HepG2 (cell line): ENCODE measurements around the gene PLIN1. TPM values are rescaled to one million over a fixed set of nuclear protein-coding genes. Genes with fewer than 3 reads are reported as not detected.

Source experiments
- ATAC-seq: fragments of 200-7000 bp; cut with Tn5 transposase; 3 replicates; pipeline ENCODE4 v1.9.1; 2020; ENCODE audit warnings: mild to moderate bottlenecking, moderate library complexity
- BruUV-seq: library from RNA; stranded (reverse); fragments of 400-500 nt; replicated peaks from 2 replicates; lab custom pipeline; 2021; lab: Mats Ljungman, UMichigan
- CTCF ChIA-PET: fragments of 300-600 bp; formaldehyde crosslinking; extraction: SDS; loops from one replicate; lab custom pipeline; 2021; ENCODE audit warnings: low total read pairs, inconsistent platforms, low intra/inter-chr PET ratio; lab: Yijun Ruan, JAX
- POLR2A ChIA-PET: fragments of 350-600 bp; sonication (Branson Sonifier 250); formaldehyde crosslinking; loops from one replicate; lab custom pipeline; 2020; ENCODE audit warnings: antibody characterized with exemption, inconsistent platforms; lab: Yijun Ruan, JAX
- DNase-seq: peaks from one replicate; pipeline ENCODE4 v3.0.0-alpha.2; 2015; ENCODE audit warnings: low spot score
- FAIRE-seq: peaks from 3 replicates; lab custom pipeline; 2011; peaks lifted over from hg19 to GRCh38; lab: Jason Lieb, UNC
- H2AFZ ChIP-seq: one replicate; pipeline ENCODE4 v1.6.1; 2011; ENCODE audit warnings: low read length, inconsistent platforms
- H3K27ac ChIP-seq: fragments of 300-600 bp; 3 replicates; pipeline ENCODE4 v1.8.0; 2011; ENCODE audit warnings: mixed run types, mild to moderate bottlenecking, mixed read lengths, low read length, inconsistent platforms; ENCODE audit not compliant: insufficient read depth; ENCODE audit errors: extremely low read length
- H3K27me3 ChIP-seq, 2 experiments: fragments of 200-600 bp in 1 of 2; 2 replicates in 1 of 2; 3 replicates in 1 of 2; pipeline versions ENCODE4 v1.6.0 to v1.8.0; 2011; ENCODE audit warnings: low read length in 2 of 2, mild to moderate bottlenecking in 2 of 2, moderate library complexity in 2 of 2, inconsistent platforms in 1 of 2; ENCODE audit not compliant: insufficient read depth in 2 of 2, control insufficient read depth in 1 of 2
- H3K36me3 ChIP-seq, 2 experiments: fragments of 200-600 bp in 1 of 2; replicated peaks in 1 of 2; 2 replicates in 1 of 2; 3 replicates in 1 of 2; pipeline versions ENCODE4 v1.5.1 to v1.8.0; 2011; ENCODE audit warnings: low read length in 2 of 2, inconsistent platforms in 1 of 2; ENCODE audit not compliant: insufficient read depth in 2 of 2, control insufficient read depth in 1 of 2
- H3K4me1 ChIP-seq: 2 replicates; pipeline ENCODE4 v1.5.1; 2012; ENCODE audit warnings: low read length, inconsistent platforms; ENCODE audit not compliant: insufficient read depth
- H3K4me2 ChIP-seq: 2 replicates; pipeline ENCODE4 v1.6.0; 2011; ENCODE audit warnings: low read depth, low read length, inconsistent platforms
- H3K4me3 ChIP-seq, 3 experiments: fragments of 200-600 bp in 1 of 3; sonication (generic), shearing (Covaris generic) in 1 of 3; replicated peaks in 1 of 3; 2 replicates each; pipeline ENCODE4 v1.5.1; 2011 to 2016; ENCODE audit warnings: low read length in 3 of 3, inconsistent platforms in 2 of 3, low read depth in 2 of 3, mild to moderate bottlenecking in 2 of 3, control low read depth in 1 of 3, mixed read lengths in 1 of 3; ENCODE audit not compliant: insufficient read depth in 1 of 3
- H3K79me2 ChIP-seq: one replicate; pipeline ENCODE4 v1.6.1; 2011; ENCODE audit warnings: low read length, inconsistent platforms; ENCODE audit not compliant: insufficient read depth
- H3K9ac ChIP-seq: 2 replicates; pipeline ENCODE4 v1.6.0; 2011; ENCODE audit warnings: mild to moderate bottlenecking, low read depth, low read length, inconsistent platforms; ENCODE audit not compliant: insufficient read depth
- H3K9me3 ChIP-seq: 2 replicates; pipeline ENCODE4 v1.5.1; 2012; ENCODE audit warnings: mild to moderate bottlenecking, low read length
- H4K20me1 ChIP-seq: 2 replicates; pipeline ENCODE4 v1.6.0; 2011; ENCODE audit warnings: inconsistent platforms, mild to moderate bottlenecking, low read length, moderate library complexity; ENCODE audit not compliant: insufficient read depth
- ARNT2 ChIP-seq: sonication (generic); formaldehyde crosslinking; IDR thresholded peaks from 2 replicates; pipeline ENCODE4 v1.8.0; 2022; ENCODE audit warnings: mild to moderate bottlenecking, low read depth, missing genetic modification reagents, moderate library complexity
- NAIF1 ChIP-seq: sonication (generic); formaldehyde crosslinking; IDR thresholded peaks from 2 replicates; pipeline ENCODE4 v1.5.0; 2020; ENCODE audit warnings: mild to moderate bottlenecking, missing genetic modification reagents, borderline replicate concordance
- PHF8 ChIP-seq: sonication (generic); formaldehyde crosslinking; IDR thresholded peaks from 2 replicates; pipeline ENCODE4 v1.5.0; 2020; ENCODE audit warnings: missing genetic modification reagents
- TSC22D2 ChIP-seq: sonication (generic); formaldehyde crosslinking; IDR thresholded peaks from 2 replicates; pipeline ENCODE4 v1.5.1; 2020; ENCODE audit warnings: missing genetic modification reagents, mild to moderate bottlenecking, borderline replicate concordance
- U2AF2 ChIP-seq: fragments of 200-400 bp; formaldehyde crosslinking; IDR thresholded peaks from 2 replicates; pipeline ENCODE4 v1.6.1; 2017; ENCODE audit warnings: low read depth, mild to moderate bottlenecking, low read length
- ZBTB8A ChIP-seq: sonication (generic); formaldehyde crosslinking; IDR thresholded peaks from 2 replicates; pipeline ENCODE4 v1.4.0; 2020; ENCODE audit warnings: mild to moderate bottlenecking, low read depth, missing genetic modification reagents, borderline replicate concordance
- ZMAT3 ChIP-seq: sonication (generic); formaldehyde crosslinking; conservative IDR thresholded peaks from 2 replicates; pipeline ENCODE4 v1.7.0; 2021; ENCODE audit warnings: missing genetic modification reagents
- ZNF317 ChIP-seq: sonication (generic); formaldehyde crosslinking; IDR thresholded peaks from 2 replicates; pipeline ENCODE4 v1.5.0; 2020; ENCODE audit warnings: mild to moderate bottlenecking, missing genetic modification reagents
- ZNF543 ChIP-seq: sonication (generic); formaldehyde crosslinking; IDR thresholded peaks from 2 replicates; pipeline ENCODE4 v1.4.0; 2020; ENCODE audit warnings: mild to moderate bottlenecking, missing genetic modification reagents
- ZNF563 ChIP-seq: sonication (generic); formaldehyde crosslinking; IDR thresholded peaks from 2 replicates; pipeline ENCODE4 v1.8.0; 2022; ENCODE audit warnings: mild to moderate bottlenecking, moderate library complexity, missing genetic modification reagents
- ZNF564 ChIP-seq: sonication (generic); formaldehyde crosslinking; IDR thresholded peaks from 2 replicates; pipeline ENCODE4 v1.8.1; 2023; ENCODE audit warnings: mild to moderate bottlenecking, missing genetic modification reagents
- ZSCAN30 ChIP-seq: sonication (generic); formaldehyde crosslinking; IDR thresholded peaks from 2 replicates; pipeline ENCODE4 v1.5.0; 2020; ENCODE audit warnings: mild to moderate bottlenecking, missing genetic modification reagents
- WGBS: methylation state at CpG from one replicate; pipeline ENCODE4 v1.1.6; 2017; ENCODE audit warnings: low lambda C conversion rate; 5-methylcytosine and 5-hydroxymethylcytosine counted together
- in situ Hi-C: cut with HindIII; loops from 2 replicates; pipeline ENCODE4 v1.10.0; 2017; ENCODE audit warnings: low pct_unique_long_range_greater_than_20kb; ENCODE audit not compliant: extremely low pct_ligation_motif_present
- intact Hi-C: fragments of 100-400 bp; cut with micrococcal nuclease; formaldehyde crosslinking; loops from one replicate; pipeline ENCODE4 v1.10.0; 2022; ENCODE audit not compliant: unreplicated experiment
- polyA plus RNA-seq, 8 experiments: library from polyadenylated mRNA; depleted of rRNA in 3 of 8; stranded (reverse) in 7 of 8; unstranded in 1 of 8; fragments of >200 nt; fragmentation: Illumina TruSeq in 4 of 8; extraction: Trizol in 4 of 8; gene quantifications; 2 replicates each; pipeline versions ENCODE4 v1.2.1 to v1.2.3, GENCODE V29; 2011 to 2016; ENCODE audit warnings: low read depth in 4 of 8, missing spikeins in 1 of 8, mixed read lengths in 1 of 8; ENCODE audit not compliant: insufficient read depth in 1 of 8
- total RNA-seq, 5 experiments: library from RNA; depleted of rRNA; stranded (reverse); fragments of >200 nt; fragmentation: Illumina TruSeq; extraction: Trizol; gene quantifications; 2 replicates each; pipeline ENCODE4 v1.2.3, GENCODE V29; 2016; ENCODE audit warnings: low read depth in 1 of 5
- TF ChIP-seq, protein P1 (sequence below): IDR thresholded peaks from 2 replicates; pipeline ENCODE4 v1.6.1; 2016; ENCODE audit warnings: mild to moderate bottlenecking, missing biosample characterization, missing genetic modification reagents
- TF ChIP-seq, protein P2 (sequence below), 2 experiments: sonication (generic) in 1 of 2; formaldehyde crosslinking in 1 of 2; IDR thresholded peaks; 2 replicates each; pipeline versions ENCODE4 v1.5.1 to v1.6.1; 2011 to 2020; ENCODE audit warnings: borderline replicate concordance in 1 of 2, low read depth in 1 of 2, low read length in 1 of 2, mild to moderate bottlenecking in 1 of 2, missing genetic modification reagents in 1 of 2, moderate library complexity in 1 of 2
- TF ChIP-seq, protein P3 (sequence below): sonication (generic); formaldehyde crosslinking; IDR thresholded peaks from 2 replicates; pipeline ENCODE4 v1.8.0; 2022; ENCODE audit warnings: mild to moderate bottlenecking, missing genetic modification reagents, moderate library complexity
- TF ChIP-seq, protein P4 (sequence below): sonication (generic); formaldehyde crosslinking; IDR thresholded peaks from 2 replicates; pipeline ENCODE4 v1.5.1; 2020; ENCODE audit warnings: mild to moderate bottlenecking, missing genetic modification reagents, borderline replicate concordance

The PLIN1 gene
- total and polyA plus RNA-seq, 2 of the 13 experiments (the other 11 are each of a cell fraction or from before 2014, with no cell fraction given) = 0.74 to 1.2 TPM

DNA sequence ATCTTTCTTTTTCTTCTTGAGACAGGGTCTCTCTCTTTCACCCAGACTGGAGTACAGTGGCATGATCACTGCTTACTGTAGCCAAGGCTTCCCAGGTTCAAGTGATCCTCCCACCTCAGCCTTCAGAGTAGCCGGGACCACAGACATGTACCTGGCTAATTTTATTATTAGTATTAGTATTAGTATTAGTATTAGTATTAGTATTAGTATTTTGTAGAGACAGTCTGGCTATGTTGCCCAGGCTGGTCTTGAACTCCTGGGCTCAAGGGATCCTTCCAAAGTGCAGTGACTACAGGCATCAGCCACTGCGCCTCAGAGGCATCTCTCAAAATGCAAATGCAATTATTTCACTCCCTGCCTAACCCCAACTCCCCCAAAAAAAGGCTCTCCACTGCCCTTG is 25.6 kb downstream of the PLIN1 start:
- no peak overlapping the region for H2AFZ ChIP-seq
- H3K27ac ChIP-seq = no peak overlapping the region
- 100% methylated on average over 2 of the region's 2 CpGs for WGBS
- in situ Hi-C loops = no loop called here
- CTCF ChIA-PET = no interaction called here
- H3K4me1 ChIP-seq = peaks cover 31% of the 10 kb centered on the region
- no peak for FAIRE-seq
- H3K27me3 ChIP-seq = peaks cover 0 to 2% of the 10 kb centered on the region in 2 experiments; a peak in 1 of 5 replicates
- H3K9me3 ChIP-seq = no peaks in the 10 kb centered on the region
- intact Hi-C loops = no loop called here
- no peaks in the 10 kb centered on the region; a peak in 1 of 5 replicates for H3K36me3 ChIP-seq
- H4K20me1 ChIP-seq = no peaks in the 10 kb centered on the region
- ATAC-seq = no peak
- POLR2A ChIA-PET = no interaction called here
- BruUV-seq = no TSS peak
- H3K79me2 ChIP-seq = no peaks in the 10 kb centered on the region
- H3K4me3 ChIP-seq = no peak overlapping the region
- DNase-seq = no peak
- H3K4me2 ChIP-seq = no peak overlapping the region
- H3K9ac ChIP-seq = no peak overlapping the region
- TF ChIP-seq ZNF563 (CRISPR knock-in tag) (no peak), ZNF543 (CRISPR knock-in tag) (no peak), ARNT2 (CRISPR knock-in tag) (no peak), ZSCAN30 (no peak), U2AF2 (no peak), NAIF1 (no peak), ZNF317 (CRISPR knock-in tag) (no peak), ZMAT3 (no peak), PHF8 (CRISPR knock-in tag) (no peak), TSC22D2 (CRISPR knock-in tag) (no peak), ZBTB8A (CRISPR knock-in tag) (no peak), ZNF564 (no peak)
- TF ChIP-seq, protein P1, sequence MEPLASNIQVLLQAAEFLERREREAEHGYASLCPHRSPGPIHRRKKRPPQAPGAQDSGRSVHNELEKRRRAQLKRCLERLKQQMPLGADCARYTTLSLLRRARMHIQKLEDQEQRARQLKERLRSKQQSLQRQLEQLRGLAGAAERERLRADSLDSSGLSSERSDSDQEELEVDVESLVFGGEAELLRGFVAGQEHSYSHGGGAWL (CRISPR knock-in tag) = no peak
- TF ChIP-seq, protein P2, sequence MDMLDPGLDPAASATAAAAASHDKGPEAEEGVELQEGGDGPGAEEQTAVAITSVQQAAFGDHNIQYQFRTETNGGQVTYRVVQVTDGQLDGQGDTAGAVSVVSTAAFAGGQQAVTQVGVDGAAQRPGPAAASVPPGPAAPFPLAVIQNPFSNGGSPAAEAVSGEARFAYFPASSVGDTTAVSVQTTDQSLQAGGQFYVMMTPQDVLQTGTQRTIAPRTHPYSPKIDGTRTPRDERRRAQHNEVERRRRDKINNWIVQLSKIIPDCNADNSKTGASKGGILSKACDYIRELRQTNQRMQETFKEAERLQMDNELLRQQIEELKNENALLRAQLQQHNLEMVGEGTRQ (IDR thresholded peaks at IDR 0.05; ENCODE audit: low read depth, low read length) = no peak
- TF ChIP-seq, protein P2 (CRISPR knock-in tag; IDR thresholded peaks at IDR 0.05; ENCODE audit: borderline replicate concordance) = no peak
- TF ChIP-seq, protein P3, sequence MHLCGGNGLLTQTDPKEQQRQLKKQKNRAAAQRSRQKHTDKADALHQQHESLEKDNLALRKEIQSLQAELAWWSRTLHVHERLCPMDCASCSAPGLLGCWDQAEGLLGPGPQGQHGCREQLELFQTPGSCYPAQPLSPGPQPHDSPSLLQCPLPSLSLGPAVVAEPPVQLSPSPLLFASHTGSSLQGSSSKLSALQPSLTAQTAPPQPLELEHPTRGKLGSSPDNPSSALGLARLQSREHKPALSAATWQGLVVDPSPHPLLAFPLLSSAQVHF (CRISPR knock-in tag) = no peak
- TF ChIP-seq, protein P4, sequence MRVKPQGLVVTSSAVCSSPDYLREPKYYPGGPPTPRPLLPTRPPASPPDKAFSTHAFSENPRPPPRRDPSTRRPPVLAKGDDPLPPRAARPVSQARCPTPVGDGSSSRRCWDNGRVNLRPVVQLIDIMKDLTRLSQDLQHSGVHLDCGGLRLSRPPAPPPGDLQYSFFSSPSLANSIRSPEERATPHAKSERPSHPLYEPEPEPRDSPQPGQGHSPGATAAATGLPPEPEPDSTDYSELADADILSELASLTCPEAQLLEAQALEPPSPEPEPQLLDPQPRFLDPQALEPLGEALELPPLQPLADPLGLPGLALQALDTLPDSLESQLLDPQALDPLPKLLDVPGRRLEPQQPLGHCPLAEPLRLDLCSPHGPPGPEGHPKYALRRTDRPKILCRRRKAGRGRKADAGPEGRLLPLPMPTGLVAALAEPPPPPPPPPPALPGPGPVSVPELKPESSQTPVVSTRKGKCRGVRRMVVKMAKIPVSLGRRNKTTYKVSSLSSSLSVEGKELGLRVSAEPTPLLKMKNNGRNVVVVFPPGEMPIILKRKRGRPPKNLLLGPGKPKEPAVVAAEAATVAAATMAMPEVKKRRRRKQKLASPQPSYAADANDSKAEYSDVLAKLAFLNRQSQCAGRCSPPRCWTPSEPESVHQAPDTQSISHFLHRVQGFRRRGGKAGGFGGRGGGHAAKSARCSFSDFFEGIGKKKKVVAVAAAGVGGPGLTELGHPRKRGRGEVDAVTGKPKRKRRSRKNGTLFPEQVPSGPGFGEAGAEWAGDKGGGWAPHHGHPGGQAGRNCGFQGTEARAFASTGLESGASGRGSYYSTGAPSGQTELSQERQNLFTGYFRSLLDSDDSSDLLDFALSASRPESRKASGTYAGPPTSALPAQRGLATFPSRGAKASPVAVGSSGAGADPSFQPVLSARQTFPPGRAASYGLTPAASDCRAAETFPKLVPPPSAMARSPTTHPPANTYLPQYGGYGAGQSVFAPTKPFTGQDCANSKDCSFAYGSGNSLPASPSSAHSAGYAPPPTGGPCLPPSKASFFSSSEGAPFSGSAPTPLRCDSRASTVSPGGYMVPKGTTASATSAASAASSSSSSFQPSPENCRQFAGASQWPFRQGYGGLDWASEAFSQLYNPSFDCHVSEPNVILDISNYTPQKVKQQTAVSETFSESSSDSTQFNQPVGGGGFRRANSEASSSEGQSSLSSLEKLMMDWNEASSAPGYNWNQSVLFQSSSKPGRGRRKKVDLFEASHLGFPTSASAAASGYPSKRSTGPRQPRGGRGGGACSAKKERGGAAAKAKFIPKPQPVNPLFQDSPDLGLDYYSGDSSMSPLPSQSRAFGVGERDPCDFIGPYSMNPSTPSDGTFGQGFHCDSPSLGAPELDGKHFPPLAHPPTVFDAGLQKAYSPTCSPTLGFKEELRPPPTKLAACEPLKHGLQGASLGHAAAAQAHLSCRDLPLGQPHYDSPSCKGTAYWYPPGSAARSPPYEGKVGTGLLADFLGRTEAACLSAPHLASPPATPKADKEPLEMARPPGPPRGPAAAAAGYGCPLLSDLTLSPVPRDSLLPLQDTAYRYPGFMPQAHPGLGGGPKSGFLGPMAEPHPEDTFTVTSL (CRISPR knock-in tag) = no peak
